Measurements from ENCODE around the gene LUC7L2. TPM values are rescaled to one million over a fixed set of nuclear protein-coding genes. Genes with fewer than 3 reads are reported as not detected.
A peak's percentile ranks its signal among the peaks of the same experiment; 100 is the strongest.
"Not testable (repeated sequence)": the region's sequence is repeated elsewhere in the genome, so short reads cannot be mapped to it uniquely, and the experiment has no call there.

Gene LUC7L2
- total RNA-seq (2014; rRNA removed; shearing (Covaris generic)) = 35.3 and 39.7 TPM in 2 replicates
- 44.3 and 47.3 TPM in 2 replicates for polyA plus RNA-seq (2016; fragmentation: Nextera tagmentation; extraction: Ambion mirVana)

- Histone ChIP-seq H3K79me2 (ENCODE audit: insufficient read depth) (peaks cover 63% of the 10 kb centered on the region), H3K27me3 (replicated peaks; ENCODE audit: insufficient read depth) (no peaks in the 10 kb centered on the region), H2AFZ (peak within 1 kb of the TSS; percentile 84), H3K4me2 (ENCODE audit: unreplicated experiment) (peak within 1 kb of the TSS; percentile 98), H3K4me1 (ENCODE audit: insufficient read depth) (peaks cover 25% of the 10 kb centered on the region), H3K9me2 (ENCODE audit: insufficient read depth) (no peaks in the 10 kb centered on the region), H3K9ac (peak within 1 kb of the TSS; percentile 98), H3F3A (ENCODE audit: insufficient read depth) (peaks cover 24% of the 10 kb centered on the region), H3K27ac (peak within 1 kb of the TSS; percentile 98), H3K9me3 (ENCODE audit: low read depth) (no peaks in the 10 kb centered on the region), H3K36me3 (ENCODE audit: low read depth) (0 out of 2 replicates have a peak, but pooled peaks cover under 1% of the 10 kb centered on the region), H4K20me1 (ENCODE audit: insufficient read depth) (peaks cover 7% of the 10 kb centered on the region; the same call in 1 of the 2 replicates), H3K4me3 (peak within 1 kb of the TSS; percentile 98)
- 0 to 1% methylated on average over 68 to 82 of the region's 98 CpGs for WGBS, 2 experiments (ENCODE audit: low coverage in 1 of 2, low lambda C conversion rate in 2 of 2, missing lambda C conversion rate in 2 of 2)
- TF ChIP-seq EZH2phosphoT487 (IDR thresholded peaks at IDR 0.05; ENCODE audit: insufficient read depth, low read depth) (no peak), EZH2 (IDR thresholded peaks at IDR 0.05; ENCODE audit: insufficient read depth, poor library complexity, severe bottlenecking) (no peak)
- in situ Hi-C loops (cut with MboI) = no loop called here
- DNase-seq = peak; percentile 100
Measured at GRCh38 chr7:139359366-139360209, at the start of gene LUC7L2. LUC7L2 (plus strand) TSS chr7:139359894; CDS start chr7:139360262, 368 bp downstream.

- Histone ChIP-seq H4K20me1 (ENCODE audit: insufficient read depth) (no peaks in the 10 kb centered on the region), H3K9ac (no peak overlapping the region), H3K4me1 (ENCODE audit: insufficient read depth) (no peaks in the 10 kb centered on the region), H3K36me3 (ENCODE audit: low read depth) (no peaks in the 10 kb centered on the region), H3K9me3 (ENCODE audit: low read depth) (no peaks in the 10 kb centered on the region), H3K27me3 (replicated peaks; ENCODE audit: insufficient read depth) (no peaks in the 10 kb centered on the region), H3F3A (ENCODE audit: insufficient read depth) (no peaks in the 10 kb centered on the region), H3K4me2 (ENCODE audit: unreplicated experiment) (no peak overlapping the region), H3K79me2 (ENCODE audit: insufficient read depth) (no peaks in the 10 kb centered on the region), H3K4me3 (no peak overlapping the region), H2AFZ (no peak overlapping the region), H3K9me2 (ENCODE audit: insufficient read depth) (no peaks in the 10 kb centered on the region), H3K27ac (no peak overlapping the region)
- no peak for DNase-seq
- TF ChIP-seq EZH2 (IDR thresholded peaks at IDR 0.05; ENCODE audit: insufficient read depth, poor library complexity, severe bottlenecking) = no peak
- no peak for TF ChIP-seq EZH2phosphoT487 (IDR thresholded peaks at IDR 0.05; ENCODE audit: insufficient read depth, low read depth)
- 89 to 95% methylated on average over 5 of the region's 5 CpGs for WGBS, 2 experiments (ENCODE audit: low coverage in 1 of 2, low lambda C conversion rate in 2 of 2, missing lambda C conversion rate in 2 of 2)
- in situ Hi-C loops (cut with MboI) = no loop called here
Measured at GRCh38 chr7:139317939-139318505, 41.7 kb upstream of the LUC7L2 start.

- Histone ChIP-seq H3K4me2 (ENCODE audit: unreplicated experiment) (no peak overlapping the region), H4K20me1 (ENCODE audit: insufficient read depth) (no peaks in the 10 kb centered on the region), H2AFZ (0 out of 2 replicates have a peak overlapping the region, but pooled peaks have one; percentile 38), H3K4me3 (no peak overlapping the region), H3K79me2 (ENCODE audit: insufficient read depth) (no peaks in the 10 kb centered on the region), H3F3A (ENCODE audit: insufficient read depth) (no peaks in the 10 kb centered on the region), H3K9me3 (ENCODE audit: low read depth) (no peaks in the 10 kb centered on the region), H3K9ac (no peak overlapping the region), H3K27me3 (replicated peaks; ENCODE audit: insufficient read depth) (no peaks in the 10 kb centered on the region), H3K4me1 (ENCODE audit: insufficient read depth) (no peaks in the 10 kb centered on the region), H3K36me3 (ENCODE audit: low read depth) (no peaks in the 10 kb centered on the region), H3K27ac (no peak overlapping the region), H3K9me2 (ENCODE audit: insufficient read depth) (no peaks in the 10 kb centered on the region)
- peak; percentile 53 for DNase-seq
- in situ Hi-C loops (cut with MboI) = no loop called here
- TF ChIP-seq EZH2phosphoT487 (IDR thresholded peaks at IDR 0.05; ENCODE audit: insufficient read depth, low read depth) (no peak), EZH2 (IDR thresholded peaks at IDR 0.05; ENCODE audit: insufficient read depth, poor library complexity, severe bottlenecking) (no peak)
- WGBS, 2 experiments (ENCODE audit: low coverage in 1 of 2, low lambda C conversion rate in 2 of 2, missing lambda C conversion rate in 2 of 2) = 45 to 50% methylated on average over 11 of the region's 11 CpGs
Measured at GRCh38 chr7:139321071-139321745, 38.5 kb upstream of the LUC7L2 start.

GRCh38 chr7:139324709-139325108 lies 35.0 kb upstream of the LUC7L2 start:
- H2AFZ ChIP-seq; H3K9me3 ChIP-seq (ENCODE audit: low read depth); H3K36me3 ChIP-seq (ENCODE audit: low read depth); H3K4me3 ChIP-seq; H3K27me3 ChIP-seq (replicated peaks; ENCODE audit: insufficient read depth); H3K79me2 ChIP-seq (ENCODE audit: insufficient read depth); H3K27ac ChIP-seq; H3K9me2 ChIP-seq (ENCODE audit: insufficient read depth); in situ Hi-C loops (cut with MboI); H4K20me1 ChIP-seq (ENCODE audit: insufficient read depth); H3K4me2 ChIP-seq (ENCODE audit: unreplicated experiment); H3K9ac ChIP-seq; H3K4me1 ChIP-seq (ENCODE audit: insufficient read depth); DNase-seq: not testable (repeated sequence)
- 88 to 90% methylated on average over 11 of the region's 11 CpGs for WGBS, 2 experiments (ENCODE audit: low coverage in 1 of 2, low lambda C conversion rate in 2 of 2, missing lambda C conversion rate in 2 of 2)
- H3F3A ChIP-seq (ENCODE audit: insufficient read depth) = peaks cover 12% of the 10 kb centered on the region; the same call in 1 of the 2 replicates
